Jurkat, Clone E6-1 (cell line): ENCODE results near the gene SRPK2.
"Not testable (repeated sequence)": the region's sequence is repeated elsewhere in the genome, so short reads cannot be mapped to it uniquely, and the experiment has no call there.

Experiments
- DNase-seq: peaks from one replicate; pipeline ENCODE4 v3.0.0-alpha.2; 2011; ENCODE audit warnings: low read depth, low spot score
- H3K4me3 ChIP-seq: 2 replicates; pipeline ENCODE4 v1.5.1; 2011; ENCODE audit warnings: mild to moderate bottlenecking, low read length, control low read depth, moderate library complexity

Gene SRPK2

GRCh38 chr7:105346593-105347322, 42.0 kb downstream of the SRPK2 start:
- 0 out of 2 replicates have a peak overlapping the region, but pooled peaks have one; percentile 2 for H3K4me3 ChIP-seq
- DNase-seq = peak; percentile 88

- H3K4me3 ChIP-seq = no peak overlapping the region
- DNase-seq = no peak
These were observed 42.6 kb downstream of the SRPK2 start for GRCh38 chr7:105346138-105346537.

- no peak overlapping the region for H3K4me3 ChIP-seq
- no peak for DNase-seq
These were observed 43.0 kb downstream of the SRPK2 start for GRCh38 chr7:105345725-105346124.

GRCh38 chr7:105345003-105345402, 43.7 kb downstream of the SRPK2 start:
- H3K4me3 ChIP-seq = no peak overlapping the region
- DNase-seq = no peak

- H3K4me3 ChIP-seq = no peak overlapping the region
- no peak for DNase-seq
These were observed 49.1 kb downstream of the SRPK2 start for GRCh38 chr7:105339404-105340323.

- no peak for DNase-seq
These were observed 51.2 kb downstream of the SRPK2 start for GRCh38 chr7:105337529-105337928.

GRCh38 chr7:105336009-105336408, 52.7 kb downstream of the SRPK2 start:
- DNase-seq = peak; percentile 32
- H3K4me3 ChIP-seq = no peak overlapping the region

More at GRCh38 chr7:105337529-105337928, 51.2 kb downstream of the SRPK2 start:
- no peak overlapping the region for H3K4me3 ChIP-seq

- not testable (repeated sequence) for DNase-seq, H3K4me3 ChIP-seq
These were observed 56.1 kb downstream of the SRPK2 start for GRCh38 chr7:105332661-105333060.

- no peak overlapping the region for H3K4me3 ChIP-seq
- no peak for DNase-seq
These were observed 58.2 kb downstream of the SRPK2 start for GRCh38 chr7:105330526-105330925.

- H3K4me3 ChIP-seq = no peak overlapping the region
- no peak for DNase-seq
These were observed 61.5 kb downstream of the SRPK2 start for GRCh38 chr7:105327201-105327600.

- no peak overlapping the region for H3K4me3 ChIP-seq
- DNase-seq = no peak
These were observed 63.4 kb downstream of the SRPK2 start for GRCh38 chr7:105325216-105325904.

- H3K4me3 ChIP-seq, DNase-seq: not testable (repeated sequence)
These were observed 64.1 kb downstream of the SRPK2 start for GRCh38 chr7:105324606-105325005.

GRCh38 chr7:105323366-105323765, 65.4 kb downstream of the SRPK2 start:
- no peak for DNase-seq
- no peak overlapping the region for H3K4me3 ChIP-seq

- H3K4me3 ChIP-seq = no peak overlapping the region
- no peak for DNase-seq
These were observed 66.0 kb downstream of the SRPK2 start for GRCh38 chr7:105322655-105323277.

- no peak for DNase-seq
- no peak overlapping the region for H3K4me3 ChIP-seq
These were observed 66.8 kb downstream of the SRPK2 start for GRCh38 chr7:105321754-105322455.

GRCh38 chr7:105320896-105321295, 67.8 kb downstream of the SRPK2 start:
- H3K4me3 ChIP-seq = no peak overlapping the region
- no peak for DNase-seq

GRCh38 chr7:105319578-105319977, 69.1 kb downstream of the SRPK2 start:
- DNase-seq = no peak
- H3K4me3 ChIP-seq = no peak overlapping the region

- DNase-seq = no peak
These were observed 72.0 kb downstream of the SRPK2 start for GRCh38 chr7:105316578-105317344.

More at GRCh38 chr7:105316578-105317344, 72.0 kb downstream of the SRPK2 start:
- H3K4me3 ChIP-seq = no peak overlapping the region
